Measurements from ENCODE around the gene NPAS4.
"Not testable (repeated sequence)": the region's sequence is repeated elsewhere in the genome, so short reads cannot be mapped to it uniquely, and the experiment has no call there.

The NPAS4 gene

GRCh38 chr11:66428933-66429332 lies 8.1 kb downstream of the NPAS4 start:
- Histone ChIP-seq H3K27ac (ENCODE audit: low read length) (no peak overlapping the region), H3K4me1 (ENCODE audit: insufficient read depth, low read length) (no peaks in the 10 kb centered on the region), H3K79me2 (ENCODE audit: insufficient read depth, low read length) (no peaks in the 10 kb centered on the region), H4K20me1 (ENCODE audit: insufficient read depth, low read length) (peaks cover 6% of the 10 kb centered on the region; the same call in 1 of the 2 replicates), H3K36me3 (ENCODE audit: insufficient read depth, low read length) (no peaks in the 10 kb centered on the region), H2AFZ (ENCODE audit: low read depth, low read length) (no peak overlapping the region), H3K4me2 (ENCODE audit: insufficient read depth, low read length) (no peak overlapping the region), H3K4me3 (ENCODE audit: low read depth in 1 of 2, low read length in 2 of 2) (no peak overlapping the region), H3K9me3 (ENCODE audit: insufficient read depth, low read length, severe bottlenecking) (no peaks in the 10 kb centered on the region), H3K9ac (ENCODE audit: low read depth, low read length) (no peak overlapping the region), H3K27me3 (ENCODE audit: insufficient read depth, low read length, poor library complexity) (no peaks in the 10 kb centered on the region)
- DNase-seq (no peak), ATAC-seq (ENCODE audit: insufficient read depth, low read depth) (no peak)
- TF ChIP-seq, protein P1, sequence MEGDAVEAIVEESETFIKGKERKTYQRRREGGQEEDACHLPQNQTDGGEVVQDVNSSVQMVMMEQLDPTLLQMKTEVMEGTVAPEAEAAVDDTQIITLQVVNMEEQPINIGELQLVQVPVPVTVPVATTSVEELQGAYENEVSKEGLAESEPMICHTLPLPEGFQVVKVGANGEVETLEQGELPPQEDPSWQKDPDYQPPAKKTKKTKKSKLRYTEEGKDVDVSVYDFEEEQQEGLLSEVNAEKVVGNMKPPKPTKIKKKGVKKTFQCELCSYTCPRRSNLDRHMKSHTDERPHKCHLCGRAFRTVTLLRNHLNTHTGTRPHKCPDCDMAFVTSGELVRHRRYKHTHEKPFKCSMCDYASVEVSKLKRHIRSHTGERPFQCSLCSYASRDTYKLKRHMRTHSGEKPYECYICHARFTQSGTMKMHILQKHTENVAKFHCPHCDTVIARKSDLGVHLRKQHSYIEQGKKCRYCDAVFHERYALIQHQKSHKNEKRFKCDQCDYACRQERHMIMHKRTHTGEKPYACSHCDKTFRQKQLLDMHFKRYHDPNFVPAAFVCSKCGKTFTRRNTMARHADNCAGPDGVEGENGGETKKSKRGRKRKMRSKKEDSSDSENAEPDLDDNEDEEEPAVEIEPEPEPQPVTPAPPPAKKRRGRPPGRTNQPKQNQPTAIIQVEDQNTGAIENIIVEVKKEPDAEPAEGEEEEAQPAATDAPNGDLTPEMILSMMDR (IDR thresholded peaks at IDR 0.05; ENCODE audit: borderline replicate concordance, extremely low read depth, low read length, poor library complexity, severe bottlenecking): no peak
- no peak for TF ChIP-seq EZH2 (IDR thresholded peaks at IDR 0.05; ENCODE audit: borderline replicate concordance, low read depth, low read length, severe bottlenecking)

- Histone ChIP-seq H3K4me3 (ENCODE audit: low read depth in 1 of 2, low read length in 2 of 2) (no peak overlapping the region), H3K79me2 (ENCODE audit: insufficient read depth, low read length) (no peaks in the 10 kb centered on the region), H3K9me3 (ENCODE audit: insufficient read depth, low read length, severe bottlenecking) (no peaks in the 10 kb centered on the region), H3K36me3 (ENCODE audit: insufficient read depth, low read length) (peaks cover 2% of the 10 kb centered on the region; the same call in 1 of the 2 replicates), H4K20me1 (ENCODE audit: insufficient read depth, low read length) (no peaks in the 10 kb centered on the region; the same call in 1 of the 2 replicates), H3K27me3 (ENCODE audit: insufficient read depth, low read length, poor library complexity) (no peaks in the 10 kb centered on the region), H3K27ac (ENCODE audit: low read length) (no peak overlapping the region), H3K9ac (ENCODE audit: low read depth, low read length) (no peak overlapping the region), H3K4me1 (ENCODE audit: insufficient read depth, low read length) (no peaks in the 10 kb centered on the region), H3K4me2 (ENCODE audit: insufficient read depth, low read length) (no peak overlapping the region), H2AFZ (ENCODE audit: low read depth, low read length) (no peak overlapping the region)
- TF ChIP-seq, protein P1 (IDR thresholded peaks at IDR 0.05; ENCODE audit: borderline replicate concordance, extremely low read depth, low read length, poor library complexity, severe bottlenecking): peak; percentile 93
- TF ChIP-seq EZH2 (IDR thresholded peaks at IDR 0.05; ENCODE audit: borderline replicate concordance, low read depth, low read length, severe bottlenecking): no peak
- DNase-seq: peak; percentile 73
- peak; percentile 96 for ATAC-seq (ENCODE audit: insufficient read depth, low read depth)
Measured at GRCh38 chr11:66429983-66430602, 9.3 kb downstream of the NPAS4 start.

- H2AFZ ChIP-seq (ENCODE audit: low read depth, low read length); ATAC-seq (ENCODE audit: insufficient read depth, low read depth); H4K20me1 ChIP-seq (ENCODE audit: insufficient read depth, low read length); H3K4me1 ChIP-seq (ENCODE audit: insufficient read depth, low read length); H3K4me3 ChIP-seq (ENCODE audit: low read depth in 1 of 2, low read length in 2 of 2); H3K9ac ChIP-seq (ENCODE audit: low read depth, low read length); H3K27ac ChIP-seq (ENCODE audit: low read length); H3K79me2 ChIP-seq (ENCODE audit: insufficient read depth, low read length); H3K4me2 ChIP-seq (ENCODE audit: insufficient read depth, low read length); H3K9me3 ChIP-seq (ENCODE audit: insufficient read depth, low read length, severe bottlenecking); H3K27me3 ChIP-seq (ENCODE audit: insufficient read depth, low read length, poor library complexity); DNase-seq: not testable (repeated sequence)
- peaks cover 13% of the 10 kb centered on the region; the same call in 1 of the 2 replicates for H3K36me3 ChIP-seq (ENCODE audit: insufficient read depth, low read length)
Measured at GRCh38 chr11:66431287-66431686, 10.5 kb downstream of the NPAS4 start.

DNA sequence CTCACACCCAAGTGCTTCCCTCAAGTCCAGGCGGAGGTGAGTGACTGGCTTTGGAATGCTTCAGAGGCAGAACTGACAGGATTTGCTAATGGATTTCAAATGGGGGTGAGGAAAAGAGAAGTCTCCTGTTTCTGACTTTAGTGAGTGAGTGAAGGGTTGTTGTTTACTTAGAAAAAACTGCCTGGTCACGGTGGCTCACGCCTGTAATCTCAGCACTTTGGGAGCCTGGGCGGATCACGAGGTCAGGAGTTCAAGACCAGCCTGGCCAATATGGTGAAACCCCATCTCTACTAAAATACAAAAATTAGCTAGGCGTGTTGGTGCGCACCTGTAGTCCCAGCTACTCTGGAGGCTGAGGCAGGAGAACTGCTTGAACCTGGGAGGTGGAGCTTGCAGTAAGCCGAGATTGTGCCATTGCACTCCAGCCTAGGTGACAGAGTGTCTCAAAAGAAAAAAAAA lies 11.1 kb downstream of the NPAS4 start:
- H3K4me3 ChIP-seq (ENCODE audit: low read depth in 1 of 2, low read length in 2 of 2); H3K79me2 ChIP-seq (ENCODE audit: insufficient read depth, low read length); H3K27me3 ChIP-seq (ENCODE audit: insufficient read depth, low read length, poor library complexity); H2AFZ ChIP-seq (ENCODE audit: low read depth, low read length); H3K9ac ChIP-seq (ENCODE audit: low read depth, low read length); DNase-seq; H3K27ac ChIP-seq (ENCODE audit: low read length); H3K9me3 ChIP-seq (ENCODE audit: insufficient read depth, low read length, severe bottlenecking); ATAC-seq (ENCODE audit: insufficient read depth, low read depth); H3K4me2 ChIP-seq (ENCODE audit: insufficient read depth, low read length); H4K20me1 ChIP-seq (ENCODE audit: insufficient read depth, low read length); H3K4me1 ChIP-seq (ENCODE audit: insufficient read depth, low read length): not testable (repeated sequence)
- H3K36me3 ChIP-seq (ENCODE audit: insufficient read depth, low read length): peaks cover 19% of the 10 kb centered on the region
